BJ (cell line): ENCODE results near the gene PRL. TPM values are rescaled to one million over a fixed set of nuclear protein-coding genes. Genes with fewer than 3 reads are reported as not detected.

ENCODE experiments used
- CTCF ChIA-PET: fragments of 350-600 bp; formaldehyde crosslinking; extraction: SDS; loops from one replicate; lab custom pipeline; 2021; ENCODE audit warnings: antibody characterized with exemption, inconsistent platforms; lab: Yijun Ruan, JAX
- POLR2A ChIA-PET: fragments of 300-600 bp; sonication (Branson Sonifier 250); formaldehyde crosslinking; extraction: SDS; loops from one replicate; lab custom pipeline; 2021; ENCODE audit warnings: antibody characterized with exemption; lab: Charles Lee
- DNase-seq: peaks from one replicate; pipeline ENCODE4 v3.0.0-alpha.2; 2011; ENCODE audit warnings: low read depth
- H3K27me3 ChIP-seq: 2 replicates; pipeline ENCODE4 v1.6.0; 2011; ENCODE audit warnings: low read length; ENCODE audit not compliant: control insufficient read depth, insufficient read depth
- H3K36me3 ChIP-seq: 2 replicates; pipeline ENCODE4 v1.5.1; 2011; ENCODE audit warnings: low read length; ENCODE audit not compliant: control insufficient read depth, insufficient read depth
- H3K4me3 ChIP-seq: 2 replicates; pipeline ENCODE4 v1.5.1; 2011; ENCODE audit warnings: low read depth, mild to moderate bottlenecking, control low read depth, low read length
- polyA minus RNA-seq: library from RNA; depleted of rRNA, polyadenylated mRNA; stranded (reverse); fragments of >200 nt; gene quantifications from 2 replicates; pipeline ENCODE4 v1.2.3, GENCODE V29; 2011; rRNA and poly(A)+ RNA removed
- polyA plus RNA-seq: library from polyadenylated mRNA; depleted of rRNA; stranded (reverse); fragments of >200 nt; gene quantifications from 2 replicates; pipeline ENCODE4 v1.2.3, GENCODE V29; 2011; rRNA removed
- TF ChIP-seq, protein P1 (sequence below): IDR thresholded peaks from 2 replicates; pipeline ENCODE4 v1.5.1; 2011; ENCODE audit warnings: low read depth, mild to moderate bottlenecking, control low read depth, inconsistent platforms, low read length, moderate library complexity; ENCODE audit not compliant: insufficient read depth

Gene PRL
- polyA plus RNA-seq (not detected in 2 replicates), polyA minus RNA-seq (not detected in 2 replicates)

- Histone ChIP-seq H3K4me3 (no peak within 1 kb of the TSS), H3K36me3 (no peaks in the 10 kb centered on the region), H3K27me3 (no peaks in the 10 kb centered on the region)
- TF ChIP-seq, protein P1, sequence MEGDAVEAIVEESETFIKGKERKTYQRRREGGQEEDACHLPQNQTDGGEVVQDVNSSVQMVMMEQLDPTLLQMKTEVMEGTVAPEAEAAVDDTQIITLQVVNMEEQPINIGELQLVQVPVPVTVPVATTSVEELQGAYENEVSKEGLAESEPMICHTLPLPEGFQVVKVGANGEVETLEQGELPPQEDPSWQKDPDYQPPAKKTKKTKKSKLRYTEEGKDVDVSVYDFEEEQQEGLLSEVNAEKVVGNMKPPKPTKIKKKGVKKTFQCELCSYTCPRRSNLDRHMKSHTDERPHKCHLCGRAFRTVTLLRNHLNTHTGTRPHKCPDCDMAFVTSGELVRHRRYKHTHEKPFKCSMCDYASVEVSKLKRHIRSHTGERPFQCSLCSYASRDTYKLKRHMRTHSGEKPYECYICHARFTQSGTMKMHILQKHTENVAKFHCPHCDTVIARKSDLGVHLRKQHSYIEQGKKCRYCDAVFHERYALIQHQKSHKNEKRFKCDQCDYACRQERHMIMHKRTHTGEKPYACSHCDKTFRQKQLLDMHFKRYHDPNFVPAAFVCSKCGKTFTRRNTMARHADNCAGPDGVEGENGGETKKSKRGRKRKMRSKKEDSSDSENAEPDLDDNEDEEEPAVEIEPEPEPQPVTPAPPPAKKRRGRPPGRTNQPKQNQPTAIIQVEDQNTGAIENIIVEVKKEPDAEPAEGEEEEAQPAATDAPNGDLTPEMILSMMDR, result no peak
- POLR2A ChIA-PET, result no interaction called here
- DNase-seq, result no peak
- CTCF ChIA-PET, result no interaction called here
Observed at GRCh38 chr6:22296936-22297335, at the start of gene PRL. Gene PRL, minus strand, starts transcription at chr6:22297036. Its CDS starts 54 bp downstream, at chr6:22296982.

- H3K4me3 ChIP-seq, result no peak overlapping the region
- TF ChIP-seq, protein P1, result no peak
- H3K27me3 ChIP-seq, result no peaks in the 10 kb centered on the region
- no peak for DNase-seq
- ChIA-PET POLR2A (no interaction called here), CTCF (interaction anchor here (0.6 kb wide), 1 partner anchor 318 kb away, joined by 3 read pairs; no protein-coding TSS in a partner anchor)
- no peaks in the 10 kb centered on the region for H3K36me3 ChIP-seq
Observed at GRCh38 chr6:22343864-22344263, 47.0 kb upstream of the PRL start.

DNA sequence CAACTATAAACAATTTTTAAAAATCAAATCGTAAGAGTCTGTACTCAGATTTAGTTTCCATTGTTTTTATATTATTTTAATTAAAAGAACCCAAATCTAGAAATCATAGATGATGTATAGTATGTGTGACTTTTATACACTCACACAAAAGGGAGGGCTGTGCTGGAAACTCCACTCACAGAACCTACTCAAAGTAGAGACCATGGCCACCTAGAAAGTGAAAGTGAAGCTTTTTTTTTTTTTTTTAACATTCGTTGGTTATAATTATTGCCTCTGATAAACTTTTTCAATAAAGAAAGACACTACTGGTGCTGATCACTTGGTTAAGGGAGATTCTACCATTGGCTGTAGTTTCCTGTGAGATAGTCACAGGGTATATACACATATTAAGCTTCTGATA lies 37.9 kb upstream of the PRL start:
- POLR2A ChIA-PET, result no interaction called here
- CTCF ChIA-PET, result interaction anchor here (0.6 kb wide), 1 partner anchor 1074 kb away, joined by 3 read pairs; no protein-coding TSS in a partner anchor
- H3K27me3 ChIP-seq, result no peaks in the 10 kb centered on the region
- TF ChIP-seq, protein P1, result no peak
- no peak for DNase-seq
- no peaks in the 10 kb centered on the region for H3K36me3 ChIP-seq
- H3K4me3 ChIP-seq, result no peak overlapping the region

DNA sequence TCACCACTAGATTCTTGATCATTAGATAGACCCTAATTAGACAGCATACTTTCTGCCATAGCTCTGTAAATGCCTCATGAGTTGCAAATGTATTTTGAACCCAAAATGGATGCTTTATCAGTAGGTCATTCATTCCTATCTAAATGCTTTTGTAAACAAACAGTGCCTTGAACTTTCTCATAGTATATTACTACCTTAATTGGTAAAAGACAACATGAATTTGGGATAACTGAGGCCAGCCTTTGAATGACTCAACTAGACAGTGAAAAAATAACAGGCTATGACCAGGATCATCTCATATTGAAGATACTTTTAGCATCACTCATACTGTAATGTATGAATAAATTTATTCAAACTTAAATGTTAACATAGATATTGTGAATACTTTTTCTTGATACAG lies 37.0 kb upstream of the PRL start:
- DNase-seq, result no peak
- Histone ChIP-seq H3K36me3 (no peaks in the 10 kb centered on the region), H3K4me3 (no peak overlapping the region), H3K27me3 (no peaks in the 10 kb centered on the region)
- POLR2A ChIA-PET, result no interaction called here
- CTCF ChIA-PET, result no interaction called here
- TF ChIP-seq, protein P1, result no peak

GRCh38 chr6:22332711-22333110 lies 35.9 kb upstream of the PRL start:
- CTCF ChIA-PET, result interaction anchor here (0.5 kb wide), 1 partner anchor 12 kb away, joined by 3 read pairs; no protein-coding TSS in a partner anchor
- no peak overlapping the region for H3K4me3 ChIP-seq
- TF ChIP-seq, protein P1, result no peak
- no peak for DNase-seq
- H3K36me3 ChIP-seq, result no peaks in the 10 kb centered on the region
- no peaks in the 10 kb centered on the region for H3K27me3 ChIP-seq
- POLR2A ChIA-PET, result interaction anchor here (0.5 kb wide), 1 partner anchor 30 kb away, joined by 14 read pairs; no protein-coding TSS in a partner anchor
